CD4-positive, alpha-beta T cell (primary cell): ENCODE results near the gene MC2R. TPM values are rescaled to one million over a fixed set of nuclear protein-coding genes. Genes with fewer than 3 reads are reported as not detected.

Source experiments
- ATAC-seq: fragments of 200-7000 bp; cut with Tn5 transposase; one replicate; pipeline ENCODE4 v1.10.0; 2022; ENCODE audit warnings: mild to moderate bottlenecking; ENCODE audit not compliant: poor library complexity
- CTCF ChIA-PET: fragments of 350-600 bp; sonication (Branson Sonifier 250); formaldehyde crosslinking; loops from one replicate; lab custom pipeline; 2021; ENCODE audit warnings: antibody characterized with exemption, inconsistent platforms; lab: Charles Lee
- POLR2A ChIA-PET: fragments of 350-600 bp; sonication (Branson Sonifier 250); formaldehyde crosslinking; loops from one replicate; lab custom pipeline; 2021; ENCODE audit warnings: antibody characterized with exemption, inconsistent platforms; lab: Charles Lee
- DNase-seq, 14 experiments: peaks; one replicate each; pipeline ENCODE4 v3.0.0-alpha.2; 2013 to 2020; ENCODE audit warnings: mixed read lengths in 2 of 14
- H3K27ac ChIP-seq, 2 donors: one replicate each; pipeline versions ENCODE4 v1.5.1 to v1.7.0; 2013; ENCODE audit warnings: low read length in 2 of 2, low read depth in 1 of 2, mild to moderate bottlenecking in 1 of 2
- H3K27me3 ChIP-seq, 2 experiments: 1 replicate in 1 of 2; 2 replicates in 1 of 2; pipeline versions ENCODE4 v1.6.1 to v1.7.0; 2013; ENCODE audit warnings: low read length in 2 of 2, control low read depth in 1 of 2, mild to moderate bottlenecking in 1 of 2, moderate library complexity in 1 of 2; ENCODE audit not compliant: insufficient read depth in 2 of 2, control insufficient read depth in 1 of 2
- H3K36me3 ChIP-seq: one replicate; pipeline ENCODE4 v1.6.1; 2013; ENCODE audit warnings: low read length, control low read depth; ENCODE audit not compliant: insufficient read depth
- H3K4me1 ChIP-seq: one replicate; pipeline ENCODE4 v1.6.1; 2013; ENCODE audit warnings: low read length, control low read depth; ENCODE audit not compliant: insufficient read depth
- H3K4me3 ChIP-seq: one replicate; pipeline ENCODE4 v1.5.1; 2013; ENCODE audit warnings: mild to moderate bottlenecking, low read length, moderate library complexity
- H3K9me3 ChIP-seq, 2 experiments: 1 replicate in 1 of 2; 2 replicates in 1 of 2; pipeline versions ENCODE4 v1.6.1 to v1.7.0; 2013; ENCODE audit warnings: low read length in 2 of 2, mild to moderate bottlenecking in 2 of 2, control low read depth in 1 of 2, moderate library complexity in 1 of 2; ENCODE audit not compliant: control insufficient read depth in 1 of 2, insufficient read depth in 1 of 2
- H3K27ac Mint-ChIP-seq: one replicate; pipeline ENCODE4 v1.8.0; 2020; ENCODE audit warnings: mixed read lengths
- H3K27me3 Mint-ChIP-seq: one replicate; pipeline ENCODE4 v1.8.0; 2021; ENCODE audit warnings: mixed read lengths
- H3K36me3 Mint-ChIP-seq: one replicate; pipeline ENCODE4 v1.8.0; 2021; ENCODE audit warnings: low read depth, mixed read lengths
- H3K4me1 Mint-ChIP-seq: one replicate; pipeline ENCODE4 v1.8.0; 2021; ENCODE audit warnings: low read depth, mixed read lengths
- H3K4me3 Mint-ChIP-seq: one replicate; pipeline ENCODE4 v1.8.0; 2020; ENCODE audit warnings: mild to moderate bottlenecking, mixed read lengths
- H3K9me3 Mint-ChIP-seq: one replicate; pipeline ENCODE4 v1.8.0; 2020; ENCODE audit warnings: mixed read lengths
- intact Hi-C, 2 experiments: fragments of 100-400 bp; cut with DNase I in 1 of 2; cut with micrococcal nuclease in 1 of 2; formaldehyde crosslinking; loops; one replicate each; pipeline versions ENCODE4 v1.15.1 to v1.9.0; 2023 to 2025; cut with DNase I, micrococcal nuclease
- total RNA-seq, 174 experiments: library from RNA in 2 of 174; stranded (reverse) in 2 of 174; gene quantifications; one replicate each; pipeline ENCODE4 v1.2.3 and lab custom pipeline; 2021 to 2026
- TF ChIP-seq, protein P1 (sequence below): fragments of 200-600 bp; IDR thresholded peaks from one replicate; pipeline ENCODE4 v1.8.0; 2022; ENCODE audit warnings: antibody characterized with exemption, mild to moderate bottlenecking

MC2R gene
- total RNA-seq, 2 experiments from 2014 or later: not detected

DNA sequence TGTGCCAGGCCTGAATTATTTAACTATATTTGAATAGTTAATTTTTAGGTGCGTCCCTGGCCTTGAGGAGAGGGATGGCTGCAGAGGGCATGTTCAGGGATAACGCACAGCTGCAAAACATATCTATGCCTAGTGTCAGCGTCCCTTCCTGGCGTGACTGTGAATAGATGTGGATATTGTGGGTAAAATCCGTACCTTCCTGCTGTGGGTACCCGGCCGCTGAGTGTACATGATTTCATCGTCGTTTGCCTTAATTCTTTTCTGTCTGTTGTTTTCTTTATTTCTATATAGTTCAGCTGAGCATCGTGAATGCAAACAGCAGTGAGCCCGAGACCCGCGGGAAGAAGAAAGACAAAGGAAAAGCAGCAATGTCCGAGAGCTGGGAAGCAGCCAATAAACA, 25.0 kb upstream of the MC2R start:
- no peaks in the 10 kb centered on the region for H3K36me3 Mint-ChIP-seq
- POLR2A ChIA-PET: no interaction called here
- no peaks in the 10 kb centered on the region for H3K4me1 ChIP-seq
- CTCF ChIA-PET: no interaction called here
- DNase-seq: no peak
- intact Hi-C loops: no loop called here
- H3K36me3 ChIP-seq: no peaks in the 10 kb centered on the region
- peaks cover 3% of the 10 kb centered on the region for H3K27me3 Mint-ChIP-seq
- H3K4me3 Mint-ChIP-seq: no peak overlapping the region
- no peak overlapping the region for H3K27ac Mint-ChIP-seq
- H3K4me3 ChIP-seq: no peak overlapping the region
- TF ChIP-seq, protein P1, sequence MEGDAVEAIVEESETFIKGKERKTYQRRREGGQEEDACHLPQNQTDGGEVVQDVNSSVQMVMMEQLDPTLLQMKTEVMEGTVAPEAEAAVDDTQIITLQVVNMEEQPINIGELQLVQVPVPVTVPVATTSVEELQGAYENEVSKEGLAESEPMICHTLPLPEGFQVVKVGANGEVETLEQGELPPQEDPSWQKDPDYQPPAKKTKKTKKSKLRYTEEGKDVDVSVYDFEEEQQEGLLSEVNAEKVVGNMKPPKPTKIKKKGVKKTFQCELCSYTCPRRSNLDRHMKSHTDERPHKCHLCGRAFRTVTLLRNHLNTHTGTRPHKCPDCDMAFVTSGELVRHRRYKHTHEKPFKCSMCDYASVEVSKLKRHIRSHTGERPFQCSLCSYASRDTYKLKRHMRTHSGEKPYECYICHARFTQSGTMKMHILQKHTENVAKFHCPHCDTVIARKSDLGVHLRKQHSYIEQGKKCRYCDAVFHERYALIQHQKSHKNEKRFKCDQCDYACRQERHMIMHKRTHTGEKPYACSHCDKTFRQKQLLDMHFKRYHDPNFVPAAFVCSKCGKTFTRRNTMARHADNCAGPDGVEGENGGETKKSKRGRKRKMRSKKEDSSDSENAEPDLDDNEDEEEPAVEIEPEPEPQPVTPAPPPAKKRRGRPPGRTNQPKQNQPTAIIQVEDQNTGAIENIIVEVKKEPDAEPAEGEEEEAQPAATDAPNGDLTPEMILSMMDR: no peak
- no peaks in the 10 kb centered on the region for H3K9me3 Mint-ChIP-seq
- ATAC-seq: no peak
- H3K9me3 ChIP-seq: peaks cover 1 to 11% of the 10 kb centered on the region in 2 experiments
- no peaks in the 10 kb centered on the region for H3K4me1 Mint-ChIP-seq
- no peak overlapping the region for H3K27ac ChIP-seq
- H3K27me3 ChIP-seq: no peaks in the 10 kb centered on the region

DNA sequence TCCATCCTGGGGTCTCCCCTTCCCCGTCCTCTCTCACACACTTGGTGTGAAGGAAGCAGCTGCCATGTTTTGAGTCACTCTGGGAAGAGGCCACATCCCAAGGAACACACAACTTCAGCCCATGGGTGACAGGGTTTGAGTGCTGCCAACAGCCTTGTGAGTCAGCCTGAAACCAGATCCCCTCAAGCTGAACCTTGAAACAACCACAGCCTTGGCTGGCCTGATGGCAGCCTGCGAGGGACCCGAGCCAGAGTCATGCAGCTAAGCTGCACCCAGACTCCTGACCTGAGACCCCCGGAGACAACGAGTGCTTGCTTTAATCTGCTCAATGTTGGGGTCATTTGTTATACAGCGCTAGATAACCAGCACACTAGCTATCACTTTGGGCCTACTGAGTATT, 19.3 kb upstream of the MC2R start:
- H3K27ac Mint-ChIP-seq: no peak overlapping the region
- CTCF ChIA-PET: no interaction called here
- H3K36me3 Mint-ChIP-seq: no peaks in the 10 kb centered on the region
- H3K9me3 Mint-ChIP-seq: peaks cover under 1% of the 10 kb centered on the region
- intact Hi-C loops: no loop called here
- no peaks in the 10 kb centered on the region for H3K27me3 ChIP-seq
- no peak overlapping the region for H3K27ac ChIP-seq
- no peak for DNase-seq
- no peaks in the 10 kb centered on the region for H3K36me3 ChIP-seq
- ATAC-seq: no peak
- H3K4me3 ChIP-seq: no peak overlapping the region
- no peak overlapping the region for H3K4me3 Mint-ChIP-seq
- H3K4me1 ChIP-seq: no peaks in the 10 kb centered on the region
- POLR2A ChIA-PET: no interaction called here
- TF ChIP-seq, protein P1: no peak
- H3K27me3 Mint-ChIP-seq: peaks cover 3% of the 10 kb centered on the region
- peaks cover 0 to 3% of the 10 kb centered on the region in 2 experiments for H3K9me3 ChIP-seq
- H3K4me1 Mint-ChIP-seq: no peaks in the 10 kb centered on the region

DNA sequence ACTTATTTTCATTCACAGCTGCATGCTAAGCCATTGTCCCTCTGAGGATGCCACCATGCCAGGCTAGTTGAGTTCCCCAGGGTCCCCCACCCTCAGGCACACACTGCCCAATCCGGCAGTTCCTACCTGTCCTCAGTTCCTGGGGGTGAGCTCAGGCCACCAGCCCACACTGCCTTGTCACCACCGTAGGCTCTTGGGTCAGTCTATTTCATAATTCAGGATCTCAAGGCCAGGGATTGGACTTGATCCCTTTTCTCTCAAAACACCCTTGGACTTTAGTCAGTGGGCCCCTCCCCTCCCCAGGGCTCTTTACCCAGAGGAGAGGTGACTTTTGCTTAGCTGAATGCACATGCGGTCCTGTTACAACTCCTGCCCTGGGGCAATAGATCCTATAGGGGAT, 18.7 kb upstream of the MC2R start:
- DNase-seq (no peak), ATAC-seq (no peak)
- peaks cover 3% of the 10 kb centered on the region for H3K27me3 Mint-ChIP-seq
- Histone ChIP-seq H3K36me3 (no peaks in the 10 kb centered on the region), H3K27ac (no peak overlapping the region), H3K4me3 (no peak overlapping the region), H3K9me3 (peaks cover 0 to 3% of the 10 kb centered on the region in 2 experiments), H3K27me3 (no peaks in the 10 kb centered on the region), H3K4me1 (no peaks in the 10 kb centered on the region)
- CTCF ChIA-PET: no interaction called here
- TF ChIP-seq, protein P1: no peak
- H3K4me1 Mint-ChIP-seq: no peaks in the 10 kb centered on the region
- intact Hi-C loops: no loop called here
- no peak overlapping the region for H3K4me3 Mint-ChIP-seq
- H3K27ac Mint-ChIP-seq: no peak overlapping the region
- peaks cover 5% of the 10 kb centered on the region for H3K9me3 Mint-ChIP-seq
- H3K36me3 Mint-ChIP-seq: no peaks in the 10 kb centered on the region
- POLR2A ChIA-PET: no interaction called here
